ENCODE measurements around the gene C1orf105. TPM values are rescaled to one million over a fixed set of nuclear protein-coding genes. Genes with fewer than 3 reads are reported as not detected.
"Not testable (repeated sequence)": the region's sequence is repeated elsewhere in the genome, so short reads cannot be mapped to it uniquely, and the experiment has no call there.

Gene C1orf105
- total and polyA plus RNA-seq, 2 of the 13 experiments (the other 11 are each of a cell fraction or from before 2014, with no cell fraction given) = 0.15 to 0.45 TPM

DNA sequence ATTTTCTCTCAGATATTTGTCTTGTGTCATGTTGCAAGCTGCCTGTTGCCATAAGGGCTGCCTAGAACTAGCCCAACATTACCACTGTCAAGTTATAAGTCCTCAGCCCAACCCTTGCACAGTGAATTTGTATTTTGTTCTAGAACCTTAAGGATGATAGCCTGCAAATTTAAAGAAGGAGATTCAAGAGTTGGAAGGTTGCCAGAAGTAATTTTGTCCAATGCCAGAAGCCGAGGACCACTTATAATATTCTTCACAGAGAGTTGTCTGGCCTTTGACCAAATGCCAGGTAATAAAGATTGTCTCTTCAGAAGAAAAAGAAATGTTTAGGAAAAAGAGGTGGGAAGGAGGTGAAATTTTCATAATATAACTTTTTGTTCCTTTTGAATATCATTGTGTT lies 71.9 kb downstream of the C1orf105 start:
- H3K4me2 ChIP-seq (ENCODE audit: low read depth, low read length) = no peak overlapping the region
- H3K36me3 ChIP-seq (replicated peaks in 1 of 2; ENCODE audit: control insufficient read depth in 1 of 2, insufficient read depth in 2 of 2, low read length in 2 of 2) = no peaks in the 10 kb centered on the region
- no TSS peak for BruUV-seq (replicated peaks)
- CTCF ChIA-PET (ENCODE audit: low intra/inter-chr PET ratio, low total read pairs) = no interaction called here
- TF ChIP-seq FOXM1 (CRISPR knock-in tag; IDR thresholded peaks at IDR 0.05) = no peak
- no peak for TF ChIP-seq MZF1 (CRISPR knock-in tag; IDR thresholded peaks at IDR 0.05; ENCODE audit: borderline replicate concordance)
- TF ChIP-seq FIP1L1 (IDR thresholded peaks at IDR 0.05; ENCODE audit: borderline replicate concordance, insufficient read depth, low read depth, low read length) = no peak
- TF ChIP-seq, protein P1, sequence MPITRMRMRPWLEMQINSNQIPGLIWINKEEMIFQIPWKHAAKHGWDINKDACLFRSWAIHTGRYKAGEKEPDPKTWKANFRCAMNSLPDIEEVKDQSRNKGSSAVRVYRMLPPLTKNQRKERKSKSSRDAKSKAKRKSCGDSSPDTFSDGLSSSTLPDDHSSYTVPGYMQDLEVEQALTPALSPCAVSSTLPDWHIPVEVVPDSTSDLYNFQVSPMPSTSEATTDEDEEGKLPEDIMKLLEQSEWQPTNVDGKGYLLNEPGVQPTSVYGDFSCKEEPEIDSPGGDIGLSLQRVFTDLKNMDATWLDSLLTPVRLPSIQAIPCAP (CRISPR knock-in tag; IDR thresholded peaks at IDR 0.05; ENCODE audit: low read depth) = no peak
- no peak for TF ChIP-seq ZNF460 (CRISPR knock-in tag; IDR thresholded peaks at IDR 0.05; ENCODE audit: borderline replicate concordance)
- FAIRE-seq (no peak), ATAC-seq (no peak), DNase-seq (ENCODE audit: low spot score) (no peak)
- intact Hi-C loops (cut with micrococcal nuclease; ENCODE audit: unreplicated experiment) = no loop called here
- POLR2A ChIA-PET = no interaction called here
- H3K4me3 ChIP-seq (replicated peaks in 1 of 3; ENCODE audit: insufficient read depth in 1 of 3, low read depth in 2 of 3, low read length in 3 of 3) = no peak overlapping the region
- H4K20me1 ChIP-seq (ENCODE audit: insufficient read depth, low read length) = no peaks in the 10 kb centered on the region
- H3K9ac ChIP-seq (ENCODE audit: insufficient read depth, low read depth, low read length) = no peak overlapping the region
- H2AFZ ChIP-seq (ENCODE audit: low read length) = no peak overlapping the region
- H3K27me3 ChIP-seq (ENCODE audit: control insufficient read depth in 1 of 2, insufficient read depth in 2 of 2, low read length in 2 of 2) = no peaks in the 10 kb centered on the region; a peak in 1 of 5 replicates
- in situ Hi-C loops (cut with HindIII; ENCODE audit: extremely low pct_ligation_motif_present, low pct_unique_long_range_greater_than_20kb) = no loop called here
- peaks cover 42% of the 10 kb centered on the region for H3K4me1 ChIP-seq (ENCODE audit: insufficient read depth, low read length)
- H3K79me2 ChIP-seq (ENCODE audit: insufficient read depth, low read length) = no peaks in the 10 kb centered on the region
- no peaks in the 10 kb centered on the region for H3K9me3 ChIP-seq (ENCODE audit: low read length)
- no peak overlapping the region for H3K27ac ChIP-seq (ENCODE audit: extremely low read length, insufficient read depth, low read length)
- 68% methylated on average over 1 of the region's 1 CpG for WGBS (ENCODE audit: low lambda C conversion rate)

DNA sequence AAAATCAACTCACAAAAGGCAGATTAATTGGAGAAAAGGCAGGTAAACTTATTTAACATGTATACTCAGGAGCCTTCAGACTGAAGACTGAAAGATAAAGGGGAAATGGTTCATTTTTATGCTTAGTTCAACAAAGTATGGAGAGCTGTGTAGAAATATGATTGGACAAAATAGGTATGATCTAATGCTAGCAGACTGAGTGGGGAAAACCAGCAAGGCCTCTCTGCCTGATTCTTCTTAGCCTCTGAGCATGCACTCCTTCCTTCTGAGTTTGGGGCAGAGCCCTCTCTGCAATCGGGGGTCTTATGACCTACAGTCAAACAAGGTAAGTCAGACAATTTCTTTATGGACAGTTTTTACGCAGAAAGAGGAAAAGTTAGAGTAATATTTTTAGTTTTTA lies 73.7 kb downstream of the C1orf105 start:
- ATAC-seq (no peak), DNase-seq (ENCODE audit: low spot score) (no peak), FAIRE-seq (no peak)
- Histone ChIP-seq H3K4me3 (replicated peaks in 1 of 3; ENCODE audit: insufficient read depth in 1 of 3, low read depth in 2 of 3, low read length in 3 of 3) (no peak overlapping the region), H3K4me2 (ENCODE audit: low read depth, low read length) (no peak overlapping the region), H3K27ac (ENCODE audit: extremely low read length, insufficient read depth, low read length) (no peak overlapping the region), H3K79me2 (ENCODE audit: insufficient read depth, low read length) (no peaks in the 10 kb centered on the region), H3K4me1 (ENCODE audit: insufficient read depth, low read length) (peaks cover 59% of the 10 kb centered on the region), H3K27me3 (ENCODE audit: control insufficient read depth in 1 of 2, insufficient read depth in 2 of 2, low read length in 2 of 2) (no peaks in the 10 kb centered on the region; a peak in 1 of 5 replicates), H3K36me3 (replicated peaks in 1 of 2; ENCODE audit: control insufficient read depth in 1 of 2, insufficient read depth in 2 of 2, low read length in 2 of 2) (no peaks in the 10 kb centered on the region), H4K20me1 (ENCODE audit: insufficient read depth, low read length) (no peaks in the 10 kb centered on the region), H3K9ac (ENCODE audit: insufficient read depth, low read depth, low read length) (no peak overlapping the region), H3K9me3 (ENCODE audit: low read length) (no peaks in the 10 kb centered on the region), H2AFZ (ENCODE audit: low read length) (no peak overlapping the region)
- in situ Hi-C loops (cut with HindIII; ENCODE audit: extremely low pct_ligation_motif_present, low pct_unique_long_range_greater_than_20kb) (no loop called here), intact Hi-C loops (cut with micrococcal nuclease; ENCODE audit: unreplicated experiment) (no loop called here)
- BruUV-seq (replicated peaks) = no TSS peak
- ChIA-PET POLR2A (no interaction called here), CTCF (ENCODE audit: low intra/inter-chr PET ratio, low total read pairs) (no interaction called here)
- WGBS (ENCODE audit: low lambda C conversion rate) = 74% methylated on average over 2 of the region's 2 CpGs
- TF ChIP-seq ONECUT2 (CRISPR knock-in tag; IDR thresholded peaks at IDR 0.05) (no peak), HNF4A (CRISPR knock-in tag; IDR thresholded peaks at IDR 0.05) (0 out of 2 replicates have a peak, but pooled peaks have one; percentile 0)

DNA sequence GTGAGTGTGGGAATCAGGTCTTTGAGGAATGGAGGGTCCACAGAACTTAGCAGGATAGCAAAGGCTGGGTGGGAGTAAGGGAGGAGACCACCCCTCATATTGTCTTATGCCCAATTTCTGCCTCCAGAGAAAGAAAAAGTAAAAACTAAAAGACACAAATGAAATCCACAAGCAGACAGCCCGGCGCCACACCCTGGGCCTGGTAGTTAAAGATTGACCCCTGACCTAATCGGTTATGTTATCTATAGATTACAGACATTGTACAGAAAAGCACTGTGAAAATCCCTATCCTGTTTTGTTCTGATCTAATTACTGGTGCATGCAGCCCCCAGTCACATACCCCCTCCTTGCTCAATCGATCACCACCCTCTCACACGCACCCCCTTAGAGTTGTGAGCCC lies 75.6 kb downstream of the C1orf105 start:
- BruUV-seq (replicated peaks); CTCF ChIA-PET (ENCODE audit: low intra/inter-chr PET ratio, low total read pairs); ATAC-seq; FAIRE-seq; H3K36me3 ChIP-seq (replicated peaks in 1 of 2; ENCODE audit: control insufficient read depth in 1 of 2, insufficient read depth in 2 of 2, low read length in 2 of 2); H2AFZ ChIP-seq (ENCODE audit: low read length); H3K79me2 ChIP-seq (ENCODE audit: insufficient read depth, low read length); in situ Hi-C loops (cut with HindIII; ENCODE audit: extremely low pct_ligation_motif_present, low pct_unique_long_range_greater_than_20kb); H4K20me1 ChIP-seq (ENCODE audit: insufficient read depth, low read length); H3K9me3 ChIP-seq (ENCODE audit: low read length); H3K27me3 ChIP-seq (ENCODE audit: control insufficient read depth in 1 of 2, insufficient read depth in 2 of 2, low read length in 2 of 2); H3K27ac ChIP-seq (ENCODE audit: extremely low read length, insufficient read depth, low read length); DNase-seq (ENCODE audit: low spot score); intact Hi-C loops (cut with micrococcal nuclease; ENCODE audit: unreplicated experiment); H3K9ac ChIP-seq (ENCODE audit: insufficient read depth, low read depth, low read length); H3K4me3 ChIP-seq (replicated peaks in 1 of 3; ENCODE audit: insufficient read depth in 1 of 3, low read depth in 2 of 3, low read length in 3 of 3): not testable (repeated sequence)
- H3K4me2 ChIP-seq (ENCODE audit: low read depth, low read length) = peak overlapping the region; percentile 65; the same call in 1 of the 2 replicates
- 2% methylated on average over 5 of the region's 5 CpGs for WGBS (ENCODE audit: low lambda C conversion rate)
- peaks cover 77% of the 10 kb centered on the region for H3K4me1 ChIP-seq (ENCODE audit: insufficient read depth, low read length)
- POLR2A ChIA-PET = interaction anchor here (1.3 to 2.3 kb wide), 3 partner anchors 29 to 47 kb away, joined by 3 to 13 read pairs (median 5); no protein-coding TSS in a partner anchor

Data from HepG2 (cell line).